Measurements from ENCODE around the gene LCN15.

LCN15 gene

GRCh38 chr9:136784997-136785361 lies 20.7 kb upstream of the LCN15 start:
- H3K79me2 ChIP-seq (ENCODE audit: low read length) = no peaks in the 10 kb centered on the region
- H3K27ac ChIP-seq (ENCODE audit: low read length) = no peak overlapping the region
- TF ChIP-seq CTCF (IDR thresholded peaks at IDR 0.05; ENCODE audit: low read depth, low read length) (no peak), EZH2phosphoT487 (IDR thresholded peaks at IDR 0.05; ENCODE audit: low read depth) (no peak)
- no peaks in the 10 kb centered on the region for H4K20me1 ChIP-seq (ENCODE audit: insufficient read depth, low read length)
- H3K9ac ChIP-seq (ENCODE audit: low read length) = no peak overlapping the region
- no peak overlapping the region for H3K4me3 ChIP-seq (ENCODE audit: low read length)
- no peaks in the 10 kb centered on the region for H3K36me3 ChIP-seq (replicated peaks; ENCODE audit: low read depth, low read length)
- no peak overlapping the region for H3K4me2 ChIP-seq (ENCODE audit: low read length)
- H3K9me3 ChIP-seq (ENCODE audit: insufficient read depth, low read length) = no peaks in the 10 kb centered on the region
- peaks cover 18% of the 10 kb centered on the region for H3K27me3 ChIP-seq (ENCODE audit: low read depth, low read length)
- peaks cover 41% of the 10 kb centered on the region for H3K4me1 ChIP-seq (ENCODE audit: low read length)
- H2AFZ ChIP-seq (ENCODE audit: low read depth, low read length) = no peak overlapping the region

GRCh38 chr9:136784249-136784996 lies 20.1 kb upstream of the LCN15 start:
- Histone ChIP-seq H4K20me1 (ENCODE audit: insufficient read depth, low read length) (no peaks in the 10 kb centered on the region), H3K27me3 (ENCODE audit: low read depth, low read length) (peaks cover 24% of the 10 kb centered on the region), H3K9me3 (ENCODE audit: insufficient read depth, low read length) (no peaks in the 10 kb centered on the region), H3K79me2 (ENCODE audit: low read length) (no peaks in the 10 kb centered on the region), H2AFZ (ENCODE audit: low read depth, low read length) (no peak overlapping the region), H3K27ac (ENCODE audit: low read length) (no peak overlapping the region), H3K4me2 (ENCODE audit: low read length) (no peak overlapping the region), H3K36me3 (replicated peaks; ENCODE audit: low read depth, low read length) (no peaks in the 10 kb centered on the region), H3K4me1 (ENCODE audit: low read length) (peaks cover 35% of the 10 kb centered on the region), H3K4me3 (ENCODE audit: low read length) (no peak overlapping the region), H3K9ac (ENCODE audit: low read length) (no peak overlapping the region)
- TF ChIP-seq CTCF (IDR thresholded peaks at IDR 0.05; ENCODE audit: low read depth, low read length) = peak; percentile 54
- no peak for TF ChIP-seq EZH2phosphoT487 (IDR thresholded peaks at IDR 0.05; ENCODE audit: low read depth)

GRCh38 chr9:136782452-136782851 lies 18.1 kb upstream of the LCN15 start:
- Histone ChIP-seq H3K36me3 (replicated peaks; ENCODE audit: low read depth, low read length) (no peaks in the 10 kb centered on the region), H3K27ac (ENCODE audit: low read length) (no peak overlapping the region), H3K79me2 (ENCODE audit: low read length) (no peaks in the 10 kb centered on the region), H2AFZ (ENCODE audit: low read depth, low read length) (no peak overlapping the region), H3K4me3 (ENCODE audit: low read length) (no peak overlapping the region), H3K9me3 (ENCODE audit: insufficient read depth, low read length) (no peaks in the 10 kb centered on the region), H3K9ac (ENCODE audit: low read length) (no peak overlapping the region), H3K4me2 (ENCODE audit: low read length) (no peak overlapping the region), H3K27me3 (ENCODE audit: low read depth, low read length) (peaks cover 43% of the 10 kb centered on the region), H4K20me1 (ENCODE audit: insufficient read depth, low read length) (no peaks in the 10 kb centered on the region), H3K4me1 (ENCODE audit: low read length) (peaks cover 18% of the 10 kb centered on the region)
- TF ChIP-seq CTCF (IDR thresholded peaks at IDR 0.05; ENCODE audit: low read depth, low read length) = no peak

GRCh38 chr9:136779808-136780207 lies 15.5 kb upstream of the LCN15 start:
- no peak overlapping the region for H3K9ac ChIP-seq (ENCODE audit: low read length)
- TF ChIP-seq CTCF (IDR thresholded peaks at IDR 0.05; ENCODE audit: low read depth, low read length) (no peak), EZH2phosphoT487 (IDR thresholded peaks at IDR 0.05; ENCODE audit: low read depth) (no peak)
- H3K4me3 ChIP-seq (ENCODE audit: low read length) = no peak overlapping the region
- no peaks in the 10 kb centered on the region for H3K36me3 ChIP-seq (replicated peaks; ENCODE audit: low read depth, low read length)
- H4K20me1 ChIP-seq (ENCODE audit: insufficient read depth, low read length) = no peaks in the 10 kb centered on the region
- H3K27me3 ChIP-seq (ENCODE audit: low read depth, low read length) = peaks cover 36% of the 10 kb centered on the region
- H2AFZ ChIP-seq (ENCODE audit: low read depth, low read length) = no peak overlapping the region
- no peak overlapping the region for H3K4me2 ChIP-seq (ENCODE audit: low read length)
- H3K27ac ChIP-seq (ENCODE audit: low read length) = no peak overlapping the region
- peaks cover 10% of the 10 kb centered on the region for H3K4me1 ChIP-seq (ENCODE audit: low read length)
- H3K79me2 ChIP-seq (ENCODE audit: low read length) = no peaks in the 10 kb centered on the region
- H3K9me3 ChIP-seq (ENCODE audit: insufficient read depth, low read length) = no peaks in the 10 kb centered on the region

Data from OCI-LY3 (cell line).